CD8-positive, alpha-beta memory T cell (primary cell): Measurements from ENCODE around the gene LDLR. TPM values are rescaled to one million over a fixed set of nuclear protein-coding genes. Genes with fewer than 3 reads are reported as not detected.
"Not testable (repeated sequence)": the region's sequence is repeated elsewhere in the genome, so short reads cannot be mapped to it uniquely, and the experiment has no call there.

Experiments
- CTCF ChIA-PET: fragments of 350-600 bp; sonication (Branson Sonifier 250); formaldehyde crosslinking; loops from one replicate; lab custom pipeline; 2021; ENCODE audit warnings: antibody characterized with exemption; lab: Charles Lee
- POLR2A ChIA-PET: fragments of 350-600 bp; sonication (Branson Sonifier 250); formaldehyde crosslinking; loops from one replicate; lab custom pipeline; 2021; ENCODE audit warnings: antibody characterized with exemption; lab: Charles Lee
- DNase-seq, 5 donors: peaks; one replicate each; pipeline versions ENCODE4 v3.0.0 to v3.0.0-alpha.2; 2020 to 2022; ENCODE audit warnings: mixed read lengths in 1 of 5
- H3K27ac ChIP-seq: one replicate; pipeline ENCODE4 v1.7.0; 2013; ENCODE audit warnings: low read depth, mild to moderate bottlenecking, low read length, moderate library complexity
- H3K27me3 ChIP-seq: 2 replicates; pipeline ENCODE4 v1.7.0; 2013; ENCODE audit warnings: low read length, mild to moderate bottlenecking; ENCODE audit not compliant: insufficient read depth, poor library complexity, severe bottlenecking
- H3K36me3 ChIP-seq: 2 replicates; pipeline ENCODE4 v1.7.0; 2013; ENCODE audit warnings: mild to moderate bottlenecking, low read length, moderate library complexity; ENCODE audit not compliant: insufficient read depth
- H3K4me1 ChIP-seq: 2 replicates; pipeline ENCODE4 v1.7.0; 2013; ENCODE audit warnings: mild to moderate bottlenecking, low read length, moderate library complexity; ENCODE audit not compliant: insufficient read depth
- H3K4me3 ChIP-seq: 2 replicates; pipeline ENCODE4 v1.7.0; 2013; ENCODE audit warnings: mild to moderate bottlenecking, low read length
- H3K9me3 ChIP-seq: 2 replicates; pipeline ENCODE4 v1.7.0; 2013; ENCODE audit warnings: mild to moderate bottlenecking, low read length
- H3K27ac Mint-ChIP-seq, 8 donors: one replicate each; pipeline ENCODE4 v1.8.0; 2020 to 2021; ENCODE audit warnings: mixed read lengths in 8 of 8, mild to moderate bottlenecking in 6 of 8, inconsistent platforms in 3 of 8, moderate library complexity in 3 of 8
- H3K27me3 Mint-ChIP-seq, 2 donors: one replicate each; pipeline ENCODE4 v1.8.0; 2020 to 2021; ENCODE audit warnings: mixed read lengths in 2 of 2, mild to moderate bottlenecking in 1 of 2, moderate library complexity in 1 of 2
- H3K36me3 Mint-ChIP-seq, 3 donors: one replicate each; pipeline ENCODE4 v1.8.0; 2020 to 2021; ENCODE audit warnings: mixed read lengths in 3 of 3, inconsistent platforms in 1 of 3, mild to moderate bottlenecking in 1 of 3
- H3K4me1 Mint-ChIP-seq, 3 donors: one replicate each; pipeline ENCODE4 v1.8.0; 2020 to 2021; ENCODE audit warnings: mixed read lengths in 3 of 3, inconsistent platforms in 1 of 3, mild to moderate bottlenecking in 1 of 3
- H3K4me3 Mint-ChIP-seq, 7 donors: one replicate each; pipeline ENCODE4 v1.8.0; 2020 to 2021; ENCODE audit warnings: mixed read lengths in 7 of 7, mild to moderate bottlenecking in 6 of 7, moderate library complexity in 4 of 7, inconsistent platforms in 2 of 7
- H3K9me3 Mint-ChIP-seq, 5 donors: one replicate each; pipeline ENCODE4 v1.8.0; 2020 to 2022; ENCODE audit warnings: mixed read lengths in 5 of 5, mild to moderate bottlenecking in 3 of 5, moderate library complexity in 2 of 5, inconsistent platforms in 1 of 5
- polyA plus RNA-seq: library from polyadenylated mRNA; unstranded; fragments of 300-500 nt; fragmentation: Illumina TruSeq; gene quantifications from one replicate; pipeline ENCODE4 v1.2.3, GENCODE V29; 2021
- total RNA-seq, 2 experiments: library from RNA; stranded (reverse); gene quantifications; one replicate each; pipeline ENCODE4 v1.2.3, GENCODE V29; 2021

Gene LDLR
- total and polyA plus RNA-seq, 3 experiments from 2014 or later = 8.2 to 35.1 (median 27.7) TPM

DNA sequence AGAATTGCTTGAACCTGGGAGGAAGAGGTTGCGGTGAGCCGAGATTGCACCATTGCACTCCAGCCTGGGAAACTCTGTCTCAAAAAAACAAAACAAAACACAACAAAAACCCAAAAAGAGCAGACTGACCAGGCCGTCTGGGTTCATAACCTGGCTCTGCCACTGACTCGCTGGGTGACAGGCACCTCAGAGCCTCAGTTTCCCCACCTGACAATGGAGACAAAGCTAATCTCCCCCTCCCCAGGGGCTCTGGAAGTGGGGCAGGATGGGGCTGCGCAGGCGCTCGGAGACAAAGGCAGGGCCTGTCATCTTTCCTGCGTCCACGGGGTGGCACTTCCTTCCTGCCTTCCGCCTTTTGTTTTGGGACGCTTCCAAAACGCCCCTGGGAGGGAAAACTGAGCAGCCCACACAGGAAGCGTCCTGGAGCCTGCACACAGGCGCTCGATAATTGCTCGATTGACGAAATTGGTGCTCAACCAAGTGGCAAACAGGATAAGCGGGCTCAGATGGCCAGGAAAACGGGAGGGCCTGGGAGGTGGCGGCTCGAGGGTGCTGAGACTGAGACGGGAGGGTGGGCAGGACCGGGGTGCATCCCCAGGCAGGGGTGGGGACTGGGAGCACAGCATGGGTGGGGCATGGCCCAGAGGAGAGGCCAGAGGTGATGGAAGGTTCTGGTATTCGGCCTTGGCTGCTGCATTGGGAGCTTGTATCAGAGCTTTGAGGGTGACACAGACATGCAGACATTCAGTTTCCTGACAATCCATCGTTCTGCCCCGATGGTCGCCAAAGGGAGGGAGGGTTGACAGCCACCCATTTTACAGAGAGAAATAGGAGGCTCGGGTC lies 48.5 kb downstream of the LDLR start:
- Mint-ChIP-seq H3K27me3 (peaks cover 0 to 4% of the 10 kb centered on the region in 2 donors), H3K4me1 (peaks cover 7 to 9% (median 9%) of the 10 kb centered on the region in 3 donors), H3K9me3 (no peaks in the 10 kb centered on the region), H3K27ac (peak overlapping the region in 6 of 8 donors; percentile 23 to 89 (median 70)), H3K36me3 (peaks cover 0 to 3% (median 3%) of the 10 kb centered on the region in 3 donors), H3K4me3 (peak overlapping the region; percentile 14 to 92 (median 85))
- Histone ChIP-seq H3K4me1 (peaks cover 13% of the 10 kb centered on the region), H3K4me3 (peak overlapping the region; percentile 61), H3K9me3 (no peaks in the 10 kb centered on the region), H3K36me3 (no peaks in the 10 kb centered on the region), H3K27me3 (no peaks in the 10 kb centered on the region), H3K27ac (no peak overlapping the region)
- CTCF ChIA-PET = interaction anchor here (0.7 to 2.4 kb wide), 6 partner anchors 12 to 306 kb away, joined by 3 to 16 read pairs (median 4); no protein-coding TSS in a partner anchor
- POLR2A ChIA-PET = no interaction called here
- DNase-seq = peak; percentile 33 to 73 (median 47)

DNA sequence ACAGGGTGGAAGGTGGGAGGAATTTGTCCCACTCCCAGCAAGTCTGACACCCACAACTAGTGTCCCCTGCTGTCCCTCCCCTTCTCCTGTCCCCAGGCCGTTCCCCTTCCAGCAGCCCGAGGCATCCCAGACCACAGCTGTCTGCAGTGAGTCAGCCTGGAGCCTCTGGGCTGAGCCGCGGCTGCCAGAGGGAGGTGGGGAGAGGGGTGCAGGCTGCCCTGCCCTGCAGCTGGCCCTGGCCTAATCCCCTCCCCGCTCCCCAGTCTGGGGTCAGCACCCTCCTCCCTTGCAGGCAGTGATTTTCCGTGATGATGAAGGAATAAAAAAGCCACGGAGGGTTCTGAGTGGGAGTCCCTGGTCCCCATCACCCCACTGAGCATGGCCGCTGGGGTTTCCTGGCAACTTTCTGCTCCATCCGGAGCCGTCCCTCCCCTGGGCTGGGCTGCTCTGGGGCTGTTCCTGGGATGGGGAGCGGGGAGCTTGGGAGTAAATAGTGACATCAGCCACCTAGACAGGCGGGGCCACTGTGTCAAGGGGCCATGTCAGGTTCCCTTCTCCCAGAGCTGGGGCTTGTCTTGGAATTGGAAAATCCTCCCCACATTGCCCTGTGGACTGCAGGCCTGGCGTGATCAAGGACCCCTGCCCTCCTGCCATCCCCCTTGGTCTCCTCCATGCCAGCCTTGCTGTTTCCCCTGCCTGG lies 49.5 kb downstream of the LDLR start:
- peaks cover 0 to 4% of the 10 kb centered on the region in 2 donors for H3K27me3 Mint-ChIP-seq
- no peak for DNase-seq
- Histone ChIP-seq H3K4me1 (peaks cover 19% of the 10 kb centered on the region), H3K4me3 (no peak overlapping the region), H3K27me3 (no peaks in the 10 kb centered on the region), H3K9me3 (no peaks in the 10 kb centered on the region), H3K36me3 (no peaks in the 10 kb centered on the region), H3K27ac (no peak overlapping the region)
- peak overlapping the region in 1 of 7 donors; percentile 41 for H3K4me3 Mint-ChIP-seq
- no peaks in the 10 kb centered on the region for H3K36me3 Mint-ChIP-seq
- peaks cover 7 to 9% (median 9%) of the 10 kb centered on the region in 3 donors for H3K4me1 Mint-ChIP-seq
- H3K9me3 Mint-ChIP-seq = no peaks in the 10 kb centered on the region
- H3K27ac Mint-ChIP-seq = no peak overlapping the region
- ChIA-PET CTCF (interaction anchor here (0.7 to 2.4 kb wide), 5 partner anchors 13 to 305 kb away, joined by 3 to 16 read pairs (median 3); no protein-coding TSS in a partner anchor), POLR2A (no interaction called here)

DNA sequence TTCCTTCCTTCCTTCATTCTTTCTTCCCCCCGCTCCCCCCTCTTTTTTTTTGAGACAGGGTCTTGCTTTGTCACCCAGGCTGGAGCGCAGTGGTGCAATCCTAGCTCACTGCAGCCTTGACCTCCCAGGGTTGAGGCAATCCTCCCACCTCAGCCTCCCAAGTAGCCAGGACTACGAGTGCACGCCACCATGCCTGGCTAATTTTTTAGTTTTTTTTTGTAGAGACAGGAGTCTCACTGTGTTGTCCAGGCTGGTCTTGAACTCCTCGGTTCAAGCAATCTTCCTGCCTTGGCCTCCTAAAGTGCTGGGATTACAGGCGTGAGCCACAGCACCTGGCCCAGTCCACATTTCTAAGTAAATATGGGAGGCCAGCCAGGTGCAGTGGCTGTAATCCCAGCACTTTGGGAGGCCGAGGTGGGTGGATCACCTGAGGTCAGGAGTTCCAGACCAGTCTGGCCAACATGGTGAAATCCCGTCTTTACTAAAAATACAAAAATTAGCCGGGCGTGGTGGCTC lies 50.8 kb downstream of the LDLR start:
- H3K27me3 ChIP-seq, H3K36me3 Mint-ChIP-seq, H3K4me1 Mint-ChIP-seq, DNase-seq, H3K4me3 Mint-ChIP-seq, H3K9me3 Mint-ChIP-seq, CTCF ChIA-PET, H3K27me3 Mint-ChIP-seq, H3K9me3 ChIP-seq, H3K4me3 ChIP-seq, H3K27ac Mint-ChIP-seq, H3K36me3 ChIP-seq, H3K27ac ChIP-seq: not testable (repeated sequence)
- H3K4me1 ChIP-seq = peaks cover 19% of the 10 kb centered on the region
- POLR2A ChIA-PET = interaction anchor here (0.7 kb wide), 2 partner anchors 37 to 84 kb away, joined by 3 to 4 read pairs; no protein-coding TSS in a partner anchor

DNA sequence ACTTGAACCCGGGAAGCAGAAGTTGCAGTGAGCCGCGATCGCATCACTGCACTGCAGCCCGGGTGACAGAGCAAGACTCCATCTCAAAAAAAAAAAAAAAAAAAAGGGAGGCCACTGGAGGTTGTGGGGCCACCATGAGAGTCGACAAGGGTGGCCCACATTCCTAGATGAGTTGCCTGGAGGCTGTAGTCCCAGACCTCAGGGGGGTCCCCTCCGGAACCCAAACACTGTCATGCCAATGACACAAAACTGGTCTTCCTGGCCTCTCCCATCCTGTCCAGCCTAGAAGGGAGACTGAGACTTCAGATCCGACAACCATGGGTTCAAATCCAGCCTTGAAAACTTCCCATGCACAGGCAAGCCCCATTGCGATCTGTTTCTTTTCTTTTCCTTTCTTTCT lies 51.6 kb downstream of the LDLR start:
- Mint-ChIP-seq H3K27me3 (peaks cover 0 to 4% of the 10 kb centered on the region in 2 donors), H3K9me3 (no peaks in the 10 kb centered on the region), H3K36me3 (no peaks in the 10 kb centered on the region), H3K27ac (no peak overlapping the region), H3K4me3 (no peak overlapping the region), H3K4me1 (peaks cover 7 to 9% (median 9%) of the 10 kb centered on the region in 3 donors)
- no peaks in the 10 kb centered on the region for H3K27me3 ChIP-seq
- no peaks in the 10 kb centered on the region for H3K9me3 ChIP-seq
- CTCF ChIA-PET = no interaction called here
- peaks cover 19% of the 10 kb centered on the region for H3K4me1 ChIP-seq
- no peak for DNase-seq
- H3K36me3 ChIP-seq = no peaks in the 10 kb centered on the region
- POLR2A ChIA-PET = interaction anchor here (0.7 kb wide), 1 partner anchor 38 kb away, joined by 4 read pairs; no protein-coding TSS in a partner anchor
- no peak overlapping the region for H3K27ac ChIP-seq
- no peak overlapping the region for H3K4me3 ChIP-seq

DNA sequence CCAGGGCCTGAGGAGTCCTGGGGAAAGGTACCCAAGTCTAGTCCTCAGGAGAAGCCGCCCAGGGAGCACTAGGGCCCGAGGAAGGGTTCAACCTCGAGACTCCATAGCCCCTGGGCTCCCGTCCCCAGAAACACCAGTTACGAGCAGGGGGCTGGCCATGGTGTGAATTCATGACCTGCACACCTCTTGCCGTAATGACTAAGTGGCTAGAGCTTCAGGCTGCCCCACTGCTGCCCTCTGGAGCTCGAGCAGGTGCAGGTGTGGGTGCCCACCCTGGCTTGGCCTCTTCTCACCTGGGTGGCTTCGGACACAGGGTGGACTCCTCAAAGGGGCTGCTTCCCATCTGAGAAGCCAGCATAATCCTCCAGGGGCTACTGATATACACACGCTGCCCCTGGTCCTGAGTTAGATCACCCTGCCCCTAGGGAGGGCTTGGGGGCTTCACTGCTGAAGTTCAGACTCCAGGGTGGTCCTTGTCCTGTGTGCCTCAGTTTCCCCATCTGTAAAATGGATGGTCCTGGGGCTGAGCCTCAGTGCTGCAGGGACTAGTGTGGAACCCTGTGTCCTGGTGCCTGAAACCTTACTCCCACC lies 52.8 kb downstream of the LDLR start:
- no peaks in the 10 kb centered on the region for H3K36me3 ChIP-seq
- H3K36me3 Mint-ChIP-seq = no peaks in the 10 kb centered on the region
- peaks cover 19% of the 10 kb centered on the region for H3K4me1 ChIP-seq

DNA sequence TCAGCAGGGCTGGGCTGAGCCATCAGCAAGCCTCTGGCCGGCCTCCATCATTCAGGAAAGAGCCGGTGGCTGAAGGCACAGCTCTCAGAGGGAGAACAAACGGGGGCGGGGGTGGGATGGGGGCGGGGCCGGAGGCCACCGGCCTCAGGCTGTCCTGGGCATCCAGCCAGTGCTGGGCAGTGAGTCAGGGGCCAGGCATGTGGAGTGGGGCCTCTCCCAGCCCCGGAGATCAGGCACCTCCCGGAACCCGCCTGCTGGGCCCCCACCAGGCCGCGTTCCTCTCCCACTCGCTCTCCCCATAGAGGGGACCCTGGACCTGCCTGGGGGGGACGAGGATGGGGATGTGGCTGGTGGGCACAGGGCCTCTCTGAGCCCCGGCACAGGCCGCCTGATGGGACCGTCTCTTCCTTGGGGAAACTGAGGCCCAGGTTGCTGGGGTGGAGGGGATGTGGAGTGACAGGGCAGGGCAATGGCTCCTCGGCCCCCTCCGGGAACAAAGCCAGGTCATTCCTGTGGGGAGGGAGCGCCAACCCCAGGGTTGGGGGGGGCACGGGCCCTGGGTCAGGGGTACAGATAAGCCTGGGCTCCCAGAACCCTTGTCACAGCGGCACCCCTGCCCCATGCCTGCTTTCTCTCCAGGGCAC lies 53.4 kb downstream of the LDLR start:
- Mint-ChIP-seq H3K9me3 (no peaks in the 10 kb centered on the region), H3K4me1 (peaks cover 5 to 6% (median 6%) of the 10 kb centered on the region in 3 donors), H3K36me3 (no peaks in the 10 kb centered on the region), H3K27me3 (peaks cover 0 to 4% of the 10 kb centered on the region in 2 donors), H3K27ac (no peak overlapping the region), H3K4me3 (no peak overlapping the region)
- Histone ChIP-seq H3K27me3 (no peaks in the 10 kb centered on the region), H3K4me3 (no peak overlapping the region), H3K36me3 (no peaks in the 10 kb centered on the region), H3K27ac (no peak overlapping the region), H3K9me3 (no peaks in the 10 kb centered on the region), H3K4me1 (peaks cover 14% of the 10 kb centered on the region)
- POLR2A ChIA-PET = no interaction called here
- CTCF ChIA-PET = no interaction called here
- DNase-seq = no peak

More for the DNA sequence above, 52.8 kb downstream of the LDLR start:
- Mint-ChIP-seq H3K4me3 (no peak overlapping the region), H3K9me3 (no peaks in the 10 kb centered on the region), H3K27me3 (peaks cover 0 to 4% of the 10 kb centered on the region in 2 donors), H3K4me1 (peaks cover 7 to 9% (median 9%) of the 10 kb centered on the region in 3 donors), H3K27ac (no peak overlapping the region)
- POLR2A ChIA-PET = no interaction called here
- CTCF ChIA-PET = no interaction called here
- H3K27ac ChIP-seq = no peak overlapping the region
- DNase-seq = no peak
- no peaks in the 10 kb centered on the region for H3K9me3 ChIP-seq
- no peaks in the 10 kb centered on the region for H3K27me3 ChIP-seq
- no peak overlapping the region for H3K4me3 ChIP-seq

DNA sequence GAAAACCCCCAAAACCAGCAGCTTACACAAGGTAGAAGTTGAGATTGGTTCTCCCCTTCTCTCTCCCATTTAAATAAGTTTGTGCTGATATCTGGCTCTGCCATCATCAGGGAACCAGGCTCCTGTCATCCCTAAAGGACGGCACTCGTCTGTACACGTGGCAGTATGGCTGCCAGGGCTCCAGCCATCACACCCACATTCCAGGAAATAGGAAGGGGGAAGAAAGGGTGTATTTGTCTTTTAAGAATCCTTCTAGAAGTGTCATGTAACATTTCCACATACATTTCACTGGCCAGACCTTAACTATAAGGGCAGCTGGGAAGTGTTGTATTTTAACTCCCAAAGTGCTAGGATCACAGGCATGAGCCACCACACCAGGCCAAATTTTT lies 56.3 kb downstream of the LDLR start:
- Histone ChIP-seq H3K9me3 (no peaks in the 10 kb centered on the region), H3K27ac (no peak overlapping the region), H3K4me3 (no peak overlapping the region), H3K27me3 (no peaks in the 10 kb centered on the region), H3K4me1 (peaks cover 9% of the 10 kb centered on the region), H3K36me3 (no peaks in the 10 kb centered on the region)
- DNase-seq = no peak
- Mint-ChIP-seq H3K9me3 (no peaks in the 10 kb centered on the region), H3K36me3 (no peaks in the 10 kb centered on the region), H3K27ac (peak overlapping the region in 1 of 8 donors; percentile 35), H3K4me1 (no peaks in the 10 kb centered on the region), H3K27me3 (no peaks in the 10 kb centered on the region), H3K4me3 (no peak overlapping the region)
- ChIA-PET POLR2A (no interaction called here), CTCF (interaction anchor here (1.6 kb wide), 1 partner anchor 19 kb away, joined by 4 read pairs; no protein-coding TSS in a partner anchor)
